IMR-90 (cell line): ENCODE data around the gene C16orf96. TPM values are rescaled to one million over a fixed set of nuclear protein-coding genes. Genes with fewer than 3 reads are reported as not detected.

ENCODE experiments used
- ATAC-seq: fragments of 200-7000 bp; cut with Tn5 transposase; 2 replicates; pipeline ENCODE4 v1.9.1; 2020; ENCODE audit warnings: low read depth, mild to moderate bottlenecking, moderate library complexity
- BruUV-seq: library from RNA; stranded (reverse); fragments of 400-500 nt; replicated peaks from 2 replicates; lab custom pipeline; 2021; lab: Mats Ljungman, UMichigan
- CTCF ChIA-PET: fragments of 300-600 bp; formaldehyde crosslinking; extraction: SDS; loops from one replicate; lab custom pipeline; 2021; ENCODE audit warnings: antibody characterized with exemption; lab: Yijun Ruan, JAX
- POLR2A ChIA-PET: fragments of 300-600 bp; sonication (Branson Sonifier 250); formaldehyde crosslinking; loops from one replicate; lab custom pipeline; 2022; ENCODE audit warnings: antibody characterized with exemption; ENCODE audit not compliant: unreplicated experiment; lab: Charles Lee
- DNase-seq: peaks from one replicate; pipeline ENCODE4 v3.0.0; 2013
- H2AFZ ChIP-seq: replicated peaks from 2 replicates; pipeline ENCODE3; 2013; ENCODE audit warnings: low read length, mild to moderate bottlenecking; ENCODE audit not compliant: poor library complexity
- H2AK5ac ChIP-seq: 2 replicates; pipeline ENCODE4 v1.6.1; 2013; ENCODE audit warnings: low read depth, low read length, inconsistent platforms
- H2AK9ac ChIP-seq: replicated peaks from 2 replicates; pipeline ENCODE3; 2013; ENCODE audit warnings: mild to moderate bottlenecking, low read depth, low read length, moderate library complexity; ENCODE audit not compliant: poor library complexity
- H2BK120ac ChIP-seq: 2 replicates; pipeline ENCODE4 v1.6.1; 2013; ENCODE audit warnings: low read depth, low read length, inconsistent platforms
- H2BK15ac ChIP-seq: 3 replicates; pipeline ENCODE4 v1.6.1; 2013; ENCODE audit warnings: low read depth, low read length, inconsistent platforms
- H2BK20ac ChIP-seq: 2 replicates; pipeline ENCODE4 v1.6.1; 2013; ENCODE audit warnings: low read depth, mild to moderate bottlenecking, inconsistent platforms, low read length, moderate library complexity
- H2BK5ac ChIP-seq: 2 replicates; pipeline ENCODE4 v1.6.1; 2013; ENCODE audit warnings: mild to moderate bottlenecking, low read depth, low read length, inconsistent platforms; ENCODE audit not compliant: poor library complexity, severe bottlenecking
- H3K14ac ChIP-seq: replicated peaks from 2 replicates; pipeline ENCODE4 v1.6.1; 2013; ENCODE audit warnings: low read depth, low read length, inconsistent platforms
- H3K18ac ChIP-seq: 2 replicates; pipeline ENCODE4 v1.6.1; 2013; ENCODE audit warnings: low read depth, low read length, control low read depth
- H3K23ac ChIP-seq: 2 replicates; pipeline ENCODE4 v1.6.1; 2013; ENCODE audit warnings: low read depth, low read length, inconsistent platforms
- H3K27ac ChIP-seq: 2 replicates; pipeline ENCODE4 v1.5.1; 2013; ENCODE audit warnings: mild to moderate bottlenecking, control low read depth, low read length; ENCODE audit not compliant: insufficient read depth
- H3K27me3 ChIP-seq: 2 replicates; pipeline ENCODE4 v1.6.1; 2013; ENCODE audit warnings: low read length; ENCODE audit not compliant: control insufficient read depth, insufficient read depth
- H3K36me3 ChIP-seq: 2 replicates; pipeline ENCODE4 v1.6.1; 2013; ENCODE audit warnings: low read length, mixed read lengths; ENCODE audit not compliant: control insufficient read depth, insufficient read depth
- H3K4ac ChIP-seq: 2 replicates; pipeline ENCODE4 v1.6.1; 2013; ENCODE audit warnings: low read depth, low read length, inconsistent platforms
- H3K4me1 ChIP-seq: 2 replicates; pipeline ENCODE4 v1.6.1; 2013; ENCODE audit warnings: low read length, mixed read lengths; ENCODE audit not compliant: control insufficient read depth, insufficient read depth
- H3K4me2 ChIP-seq: 2 replicates; pipeline ENCODE4 v1.6.1; 2013; ENCODE audit warnings: low read depth, mild to moderate bottlenecking, control low read depth, low read length, moderate library complexity
- H3K4me3 ChIP-seq: 2 replicates; pipeline ENCODE4 v1.5.1; 2013; ENCODE audit warnings: low read depth, mild to moderate bottlenecking, control low read depth, low read length, moderate library complexity; ENCODE audit not compliant: insufficient read depth
- H3K56ac ChIP-seq: 2 replicates; pipeline ENCODE4 v1.6.1; 2013; ENCODE audit warnings: low read length, inconsistent platforms; ENCODE audit not compliant: insufficient read depth; ENCODE audit errors: extremely low read depth
- H3K79me1 ChIP-seq, 2 experiments: 2 replicates each; pipeline ENCODE4 v1.6.1; 2013; ENCODE audit warnings: low read length in 2 of 2, inconsistent platforms in 1 of 2, low read depth in 1 of 2
- H3K9ac ChIP-seq: 2 replicates; pipeline ENCODE4 v1.6.1; 2013; ENCODE audit warnings: low read depth, low read length, control low read depth
- H3K9me1 ChIP-seq: 2 replicates; pipeline ENCODE4 v1.6.1; 2013; ENCODE audit warnings: low read length, inconsistent platforms; ENCODE audit not compliant: insufficient read depth
- H3K9me3 ChIP-seq: 2 replicates; pipeline ENCODE4 v1.6.1; 2013; ENCODE audit warnings: low read length; ENCODE audit not compliant: control insufficient read depth, insufficient read depth
- H4K20me1 ChIP-seq: 2 replicates; pipeline ENCODE4 v1.6.1; 2013; ENCODE audit warnings: low read length, inconsistent platforms; ENCODE audit not compliant: insufficient read depth
- H4K5ac ChIP-seq: 2 replicates; pipeline ENCODE4 v1.6.1; 2013; ENCODE audit warnings: mild to moderate bottlenecking, low read depth, low read length, control low read depth
- H4K8ac ChIP-seq, 2 experiments: 2 replicates each; pipeline ENCODE4 v1.6.1; 2013; ENCODE audit warnings: low read depth in 2 of 2, low read length in 2 of 2, control low read depth in 1 of 2, inconsistent platforms in 1 of 2
- H4K91ac ChIP-seq: 2 replicates; pipeline ENCODE4 v1.6.1; 2013; ENCODE audit warnings: low read depth, low read length, inconsistent platforms; ENCODE audit not compliant: insufficient read depth
- NFE2L2 ChIP-seq: fragments of 150-350 bp; IDR thresholded peaks from 2 replicates; pipeline ENCODE4 v1.6.1; 2016; ENCODE audit warnings: low read depth, mild to moderate bottlenecking, low read length
- WGBS, 2 experiments: methylation state at CpG; one replicate each; pipeline versions ENCODE4 v1.1.5 to v1.1.7; 2013; ENCODE audit warnings: missing lambda C conversion rate in 2 of 2; ENCODE audit not compliant: insufficient read length in 1 of 2; ENCODE audit errors: extremely low coverage in 2 of 2; 5-methylcytosine and 5-hydroxymethylcytosine counted together
- dilution Hi-C: fragments of 300-500 bp; cut with HindIII; formaldehyde crosslinking; loops from one replicate; pipeline ENCODE4 v1.14.3; 2018; ENCODE audit warnings: low sequenced_read_pairs; ENCODE audit not compliant: unreplicated experiment
- in situ Hi-C: fragments of 300-500 bp; cut with MboI; formaldehyde crosslinking; loops from 3 replicates; pipeline ENCODE4 v1.14.3; 2019; ENCODE audit warnings: low sequenced_read_pairs, inconsistent platforms, mixed read lengths
- intact Hi-C: fragments of 100-400 bp; cut with micrococcal nuclease; formaldehyde crosslinking; loops from 2 replicates; pipeline ENCODE4 v1.10.0; 2022
- polyA plus RNA-seq, 3 experiments: library from polyadenylated mRNA; depleted of rRNA; stranded (reverse); fragments of >200 nt; gene quantifications; 2 replicates each; pipeline ENCODE4 v1.2.3, GENCODE V29; 2012; ENCODE audit warnings: low replicate concordance in 1 of 3
- total RNA-seq: library from RNA; depleted of rRNA; stranded (reverse); fragments of >200 nt; gene quantifications from 2 replicates; pipeline ENCODE4 v1.2.3, GENCODE V29; 2012

C16orf96 gene
- total and polyA plus RNA-seq, 2 of the 4 experiments (the other 2 are of a cell fraction): not detected

- Histone ChIP-seq H3K4me3 (no peak overlapping the region), H3K36me3 (no peaks in the 10 kb centered on the region), H2BK120ac (no peak overlapping the region), H4K8ac (no peak overlapping the region), H3K27me3 (peaks cover 35% of the 10 kb centered on the region), H3K14ac (no peak overlapping the region), H3K79me1 (no peaks in the 10 kb centered on the region), H3K4me2 (no peak overlapping the region), H2BK5ac (no peak overlapping the region), H3K9me3 (no peaks in the 10 kb centered on the region), H3K56ac (no peak overlapping the region), H3K4ac (no peak overlapping the region), H4K5ac (no peak overlapping the region), H2AFZ (no peak overlapping the region), H4K20me1 (peaks cover 3% of the 10 kb centered on the region; the same call in 1 of the 2 replicates), H2AK5ac (no peak overlapping the region), H3K9me1 (no peaks in the 10 kb centered on the region), H3K18ac (no peak overlapping the region), H3K4me1 (no peaks in the 10 kb centered on the region), H3K27ac (no peak overlapping the region), H3K23ac (no peak overlapping the region), H4K91ac (no peak overlapping the region), H3K9ac (no peak overlapping the region), H2BK20ac (no peak overlapping the region), H2AK9ac (no peak overlapping the region), H2BK15ac (no peak overlapping the region)
- ChIA-PET POLR2A (no interaction called here), CTCF (no interaction called here)
- in situ Hi-C loops (no loop called here), intact Hi-C loops (no loop called here), dilution Hi-C loops (no loop called here)
- ATAC-seq: no peak
- 73% methylated on average over 3 of the region's 10 CpGs; no CpG with 5 or more reads in 1 of the 2 experiments for WGBS, 2 experiments
- no peak for DNase-seq
- TF ChIP-seq NFE2L2: no peak
- BruUV-seq: no TSS peak
These were observed 42.9 kb downstream of the C16orf96 start for GRCh38 chr16:4599037-4599436.
